Lower lobe of right lung (tissue), 2 donors: ENCODE results near the gene NR2F1-AS1. TPM values are rescaled to one million over a fixed set of nuclear protein-coding genes. Genes with fewer than 3 reads are reported as not detected.

Source experiments
- ATAC-seq, 2 donors: fragments of 200-7000 bp; cut with Tn5 transposase; one replicate each; pipeline ENCODE4 v1.9.1; 2020 to 2022; ENCODE audit warnings: mild to moderate bottlenecking in 2 of 2, moderate library complexity in 2 of 2
- DNase-seq: peaks from one replicate; pipeline ENCODE4 v3.0.0-alpha.2; 2020
- H3K27ac ChIP-seq: fragments of 200-600 bp; one replicate; pipeline ENCODE4 v1.8.0; 2022
- H3K27me3 ChIP-seq: fragments of 200-600 bp; one replicate; pipeline ENCODE4 v1.8.0; 2022; ENCODE audit warnings: low read depth
- H3K36me3 ChIP-seq: fragments of 200-600 bp; one replicate; pipeline ENCODE4 v1.8.0; 2022; ENCODE audit warnings: mild to moderate bottlenecking
- H3K4me1 ChIP-seq: fragments of 200-600 bp; one replicate; pipeline ENCODE4 v1.8.0; 2022
- H3K4me3 ChIP-seq: fragments of 200-600 bp; one replicate; pipeline ENCODE4 v1.8.0; 2022; ENCODE audit warnings: mild to moderate bottlenecking
- H3K9me3 ChIP-seq: fragments of 200-600 bp; one replicate; pipeline ENCODE4 v1.8.0; 2022
- intact Hi-C: fragments of 100-400 bp; cut with DNase I; formaldehyde crosslinking; loops from one replicate; pipeline ENCODE4 v1.11.0; 2022
- total RNA-seq: library from RNA; stranded (reverse); fragmentation: NEBNext Ultra II Directional; extraction: Animal tissue kit (Norgen Biotek cat#: 25700); gene quantifications from one replicate; pipeline ENCODE4 v1.2.1, GENCODE V29; 2021
- TF ChIP-seq, protein P1 (sequence below): fragments of 200-600 bp; IDR thresholded peaks from one replicate; pipeline ENCODE4 v1.8.0; 2022; ENCODE audit warnings: antibody characterized with exemption, mild to moderate bottlenecking
- donor health status: DM: no; HTN: yes; CAD: no; lungs with severe emphysema.

The NR2F1-AS1 gene
- total RNA-seq, 1 donor from 2014 or later: 11.1 TPM

DNA sequence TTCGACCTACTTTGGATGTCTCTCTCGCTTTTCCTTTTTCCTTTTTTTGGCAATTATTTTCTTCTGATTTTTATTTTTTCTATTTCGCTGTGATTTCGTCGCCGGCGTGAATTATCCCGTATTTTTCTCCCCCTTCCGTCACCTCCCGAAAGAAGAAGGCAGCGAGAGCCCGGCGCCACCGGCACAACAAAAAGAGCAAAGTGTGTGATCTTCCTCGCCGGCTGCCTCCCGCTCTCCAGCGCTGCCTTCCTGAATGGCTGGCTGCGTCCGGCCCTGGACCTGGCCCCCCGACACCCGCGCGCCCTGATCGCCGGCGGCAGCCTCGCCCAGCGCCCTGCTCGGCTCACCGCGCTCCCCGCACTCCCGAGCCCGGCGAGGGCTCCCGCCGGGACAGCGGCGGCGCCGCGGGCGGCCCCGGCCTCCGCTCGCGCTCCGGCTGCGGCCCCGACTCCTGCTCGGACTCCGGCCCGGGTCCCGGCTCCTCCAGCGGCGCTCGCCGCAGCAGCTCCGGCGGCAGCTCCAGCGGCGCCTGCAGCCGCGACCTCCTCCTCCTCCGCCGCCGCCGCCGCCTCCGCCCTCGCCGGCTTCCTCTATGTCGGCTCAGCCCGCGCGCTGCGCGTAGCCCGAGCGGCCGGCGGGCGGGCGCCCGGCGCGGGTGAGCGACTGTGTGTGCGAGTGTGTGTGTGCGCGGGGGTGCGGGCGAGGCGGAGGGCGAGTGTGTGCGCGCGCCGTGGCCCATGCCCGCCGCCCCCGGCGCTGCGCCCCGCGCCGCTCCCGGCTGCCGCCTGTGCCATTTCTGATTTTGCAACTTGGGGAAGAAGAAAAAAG, 3.0 kb upstream of the NR2F1-AS1 start:
- H3K9me3 ChIP-seq: no peaks in the 10 kb centered on the region
- ATAC-seq: no peak

DNA sequence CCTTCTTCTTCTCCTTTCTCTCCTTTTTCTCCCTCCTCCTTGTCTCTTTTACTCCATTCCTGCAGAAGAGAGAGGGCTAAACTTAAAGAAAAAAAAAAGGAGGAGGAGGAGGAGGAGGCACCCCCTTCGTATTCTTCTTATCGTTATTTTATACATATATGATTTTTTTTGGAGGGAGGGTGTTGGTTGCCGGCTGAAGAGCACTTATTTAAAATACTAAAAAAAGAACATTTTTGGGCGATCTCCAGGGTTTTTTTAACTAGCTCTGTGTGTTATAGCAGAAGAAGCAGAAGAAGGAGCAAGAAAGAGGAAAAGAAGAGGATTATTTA, 2.4 kb upstream of the NR2F1-AS1 start:
- peak overlapping the region; percentile 59 for H3K4me3 ChIP-seq
- H3K4me1 ChIP-seq: peaks cover 41% of the 10 kb centered on the region
- no peak for ATAC-seq
- intact Hi-C loops: loop anchor here (10.0 kb wide), 1 partner anchor 331 kb away; no protein-coding TSS in a partner anchor
- no peaks in the 10 kb centered on the region for H3K9me3 ChIP-seq
- no peak for DNase-seq
- peak overlapping the region; percentile 80 for H3K27ac ChIP-seq
- TF ChIP-seq, protein P1, sequence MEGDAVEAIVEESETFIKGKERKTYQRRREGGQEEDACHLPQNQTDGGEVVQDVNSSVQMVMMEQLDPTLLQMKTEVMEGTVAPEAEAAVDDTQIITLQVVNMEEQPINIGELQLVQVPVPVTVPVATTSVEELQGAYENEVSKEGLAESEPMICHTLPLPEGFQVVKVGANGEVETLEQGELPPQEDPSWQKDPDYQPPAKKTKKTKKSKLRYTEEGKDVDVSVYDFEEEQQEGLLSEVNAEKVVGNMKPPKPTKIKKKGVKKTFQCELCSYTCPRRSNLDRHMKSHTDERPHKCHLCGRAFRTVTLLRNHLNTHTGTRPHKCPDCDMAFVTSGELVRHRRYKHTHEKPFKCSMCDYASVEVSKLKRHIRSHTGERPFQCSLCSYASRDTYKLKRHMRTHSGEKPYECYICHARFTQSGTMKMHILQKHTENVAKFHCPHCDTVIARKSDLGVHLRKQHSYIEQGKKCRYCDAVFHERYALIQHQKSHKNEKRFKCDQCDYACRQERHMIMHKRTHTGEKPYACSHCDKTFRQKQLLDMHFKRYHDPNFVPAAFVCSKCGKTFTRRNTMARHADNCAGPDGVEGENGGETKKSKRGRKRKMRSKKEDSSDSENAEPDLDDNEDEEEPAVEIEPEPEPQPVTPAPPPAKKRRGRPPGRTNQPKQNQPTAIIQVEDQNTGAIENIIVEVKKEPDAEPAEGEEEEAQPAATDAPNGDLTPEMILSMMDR: no peak
- H3K27me3 ChIP-seq: peaks cover 76% of the 10 kb centered on the region
- H3K36me3 ChIP-seq: no peaks in the 10 kb centered on the region

More for the DNA sequence above, 3.0 kb upstream of the NR2F1-AS1 start:
- Histone ChIP-seq H3K27me3 (peaks cover 70% of the 10 kb centered on the region), H3K4me1 (peaks cover 37% of the 10 kb centered on the region), H3K27ac (peak overlapping the region; percentile 80), H3K4me3 (peak overlapping the region; percentile 59), H3K36me3 (no peaks in the 10 kb centered on the region)
- intact Hi-C loops: loop anchor here (10.0 kb wide), 1 partner anchor 331 kb away; no protein-coding TSS in a partner anchor
- DNase-seq: peak; percentile 55
- TF ChIP-seq, protein P1: no peak

DNA sequence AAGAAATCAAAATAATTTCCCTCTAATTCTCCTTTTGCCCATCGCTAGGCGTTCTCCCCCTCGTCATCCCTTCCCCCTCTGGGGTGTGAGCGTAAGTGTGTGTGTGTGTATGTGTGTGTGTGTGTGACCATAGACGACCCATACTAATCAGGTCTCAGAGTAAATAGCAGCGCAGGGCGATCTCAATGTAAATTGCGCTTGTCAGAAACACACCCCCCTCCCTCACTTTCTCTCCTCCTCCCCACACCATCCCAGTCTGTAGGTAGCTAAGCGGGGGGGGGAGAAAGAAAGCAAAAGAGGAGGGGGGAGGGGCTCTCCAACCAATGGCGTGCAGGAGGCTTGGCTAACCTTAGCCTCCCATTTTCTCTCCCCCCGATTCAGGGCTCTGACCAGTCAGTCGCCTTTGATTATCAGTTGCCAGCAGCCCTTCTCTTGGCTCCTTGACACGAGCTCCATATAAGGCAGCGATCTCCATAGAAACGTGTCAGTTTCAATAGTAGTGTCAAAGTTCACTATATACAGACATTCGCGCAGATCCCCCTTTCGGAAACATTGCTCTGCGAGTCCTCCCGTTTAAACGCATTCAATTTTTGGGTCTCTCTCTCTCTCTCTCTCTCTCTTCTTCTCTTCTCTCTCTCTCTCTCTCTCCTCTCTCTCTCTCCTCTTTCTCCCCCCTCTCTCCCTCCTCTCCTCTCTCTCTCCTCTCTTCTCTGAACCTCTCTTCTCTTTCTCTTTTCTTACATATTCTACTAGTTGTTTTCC, 1.8 kb upstream of the NR2F1-AS1 start, which contains the start of gene NR2F1:
Gene NR2F1, plus strand, starts transcription at position 546 of the 762 bp plus-strand sequence. CDS start 1,802 bp downstream, outside the sequence.
- Histone ChIP-seq H3K27ac (peak within 1 kb of the TSS; percentile 80), H3K9me3 (no peaks in the 10 kb centered on the region), H3K27me3 (peaks cover 77% of the 10 kb centered on the region), H3K4me3 (peak within 1 kb of the TSS; percentile 59), H3K4me1 (peaks cover 41% of the 10 kb centered on the region), H3K36me3 (no peaks in the 10 kb centered on the region)
- TF ChIP-seq, protein P1: no peak
- intact Hi-C loops: loop anchor here (10.0 kb wide), 1 partner anchor 332 kb away; no protein-coding TSS in a partner anchor
- DNase-seq (peak; percentile 52), ATAC-seq (peak; percentile 34 to 52)

DNA sequence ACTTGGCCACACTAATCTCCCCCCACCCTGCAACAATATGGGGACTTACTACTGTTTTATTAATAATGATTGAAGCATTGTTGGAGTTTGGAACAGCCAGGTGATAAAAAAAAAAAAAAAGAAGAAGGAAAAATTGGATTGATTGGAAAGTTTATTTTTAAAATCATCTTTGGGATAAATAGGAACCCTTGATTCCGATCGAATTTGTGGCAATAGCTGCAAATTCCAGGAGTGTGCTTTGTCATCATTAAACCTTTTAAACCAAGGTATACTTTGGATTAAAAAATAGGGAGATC, 1.1 kb upstream of the NR2F1-AS1 start:
- H3K27ac ChIP-seq: peak overlapping the region; percentile 15
- TF ChIP-seq, protein P1: no peak
- H3K36me3 ChIP-seq: no peaks in the 10 kb centered on the region
- peak overlapping the region; percentile 59 for H3K4me3 ChIP-seq
- intact Hi-C loops: loop anchor here (10.0 kb wide), 1 partner anchor 333 kb away; no protein-coding TSS in a partner anchor
- H3K4me1 ChIP-seq: peaks cover 42% of the 10 kb centered on the region
- ATAC-seq (no peak), DNase-seq (no peak)
- H3K9me3 ChIP-seq: no peaks in the 10 kb centered on the region
- H3K27me3 ChIP-seq: peaks cover 77% of the 10 kb centered on the region

DNA sequence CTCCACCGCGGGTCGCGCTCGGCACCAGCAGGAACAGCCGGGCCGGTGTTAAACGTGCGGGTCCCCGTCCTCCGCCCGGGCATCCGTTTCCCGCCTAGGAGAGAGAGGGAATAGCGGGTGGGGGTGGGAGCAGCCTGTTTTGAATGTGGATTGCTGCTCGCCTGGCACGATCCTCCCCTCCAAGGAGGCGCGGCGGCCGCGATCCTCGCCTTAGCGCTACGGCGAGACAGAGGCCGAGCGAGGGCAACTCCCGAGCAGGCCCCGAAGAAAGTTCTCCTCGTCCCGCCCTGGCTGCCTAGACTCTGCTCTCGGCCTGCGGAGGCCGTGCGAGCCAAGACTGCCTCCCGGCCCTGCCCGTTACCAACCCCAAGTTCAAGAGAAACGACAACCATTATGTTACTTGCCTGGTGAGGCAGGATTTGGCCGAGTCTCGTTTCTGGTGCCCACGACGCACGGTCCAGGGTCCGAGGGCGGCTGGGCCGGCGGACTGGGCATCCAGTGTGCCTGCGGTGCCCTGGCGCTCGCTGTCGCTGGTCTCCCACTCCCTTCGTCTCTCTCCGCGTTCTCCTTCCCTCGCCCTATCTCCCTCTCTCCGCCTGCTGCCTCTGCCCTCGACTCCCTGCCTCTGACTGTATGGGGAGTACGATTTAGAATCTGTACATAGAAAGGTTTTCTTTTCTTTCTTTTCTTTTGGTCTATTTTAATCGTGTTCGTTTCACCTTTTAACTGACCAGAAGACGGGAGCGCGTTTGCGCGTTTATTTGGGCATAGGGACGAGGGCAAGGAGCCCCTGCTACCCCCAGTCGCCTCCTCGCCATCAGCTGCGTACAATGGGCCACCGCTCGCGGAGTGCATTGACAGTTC, 724 bp downstream of the NR2F1-AS1 start:
- intact Hi-C loops: loop anchor here (10.0 kb wide), 1 partner anchor 335 kb away; no protein-coding TSS in a partner anchor
- peak; percentile 25 to 45 for ATAC-seq
- DNase-seq: no peak
- Histone ChIP-seq H3K36me3 (no peaks in the 10 kb centered on the region), H3K27ac (peak overlapping the region; percentile 89), H3K9me3 (no peaks in the 10 kb centered on the region), H3K27me3 (peaks cover 74% of the 10 kb centered on the region), H3K4me1 (peaks cover 52% of the 10 kb centered on the region), H3K4me3 (peak overlapping the region; percentile 72)
- TF ChIP-seq, protein P1: no peak
